DND-41 (cell line): ENCODE data around the gene TBXAS1.

ENCODE experiments used
- ATAC-seq: fragments of 200-7000 bp; cut with Tn5 transposase; 3 replicates; pipeline ENCODE4 v1.9.1; 2021; ENCODE audit warnings: low read depth; ENCODE audit not compliant: insufficient read depth
- DNase-seq: peaks from one replicate; pipeline ENCODE4 v3.0.0-alpha.2; 2020
- H2AFZ ChIP-seq: 2 replicates; pipeline ENCODE4 v1.6.0; 2012; ENCODE audit warnings: low read depth, low read length
- H3K27ac ChIP-seq: 2 replicates; pipeline ENCODE4 v1.5.1; 2012; ENCODE audit warnings: low read length, inconsistent platforms
- H3K27me3 ChIP-seq: fragments of 200-600 bp; sonication (generic); 2 replicates; pipeline ENCODE4 v1.6.0; 2012; ENCODE audit warnings: low read length, mild to moderate bottlenecking, inconsistent platforms; ENCODE audit not compliant: insufficient read depth, poor library complexity
- H3K36me3 ChIP-seq: 2 replicates; pipeline ENCODE4 v1.5.1; 2012; ENCODE audit warnings: low read length, inconsistent platforms; ENCODE audit not compliant: insufficient read depth
- H3K4me1 ChIP-seq: 2 replicates; pipeline ENCODE4 v1.5.1; 2012; ENCODE audit warnings: mild to moderate bottlenecking, low read length; ENCODE audit not compliant: insufficient read depth
- H3K4me2 ChIP-seq: 2 replicates; pipeline ENCODE4 v1.6.0; 2012; ENCODE audit warnings: mild to moderate bottlenecking, moderate library complexity, low read length, inconsistent platforms; ENCODE audit not compliant: insufficient read depth
- H3K4me3 ChIP-seq, 2 experiments: fragments of 200-600 bp in 1 of 2; shearing (Covaris generic) in 1 of 2; 2 replicates each; pipeline ENCODE4 v1.5.1; 2012 to 2016; ENCODE audit warnings: inconsistent platforms in 2 of 2, low read length in 2 of 2, mild to moderate bottlenecking in 2 of 2, low read depth in 1 of 2, moderate library complexity in 1 of 2
- H3K79me2 ChIP-seq: 2 replicates; pipeline ENCODE4 v1.6.0; 2012; ENCODE audit warnings: low read length, inconsistent platforms; ENCODE audit not compliant: insufficient read depth
- H3K9ac ChIP-seq: 2 replicates; pipeline ENCODE4 v1.6.0; 2012; ENCODE audit warnings: low read depth, mild to moderate bottlenecking, inconsistent platforms, low read length, moderate library complexity
- H3K9me3 ChIP-seq: 2 replicates; pipeline ENCODE4 v1.5.1; 2012; ENCODE audit warnings: low read length, moderate library complexity, mild to moderate bottlenecking, inconsistent platforms; ENCODE audit not compliant: insufficient read depth, severe bottlenecking
- H4K20me1 ChIP-seq: 2 replicates; pipeline ENCODE4 v1.6.0; 2012; ENCODE audit warnings: low read length; ENCODE audit not compliant: insufficient read depth
- EZH2 ChIP-seq: IDR thresholded peaks from 3 replicates; pipeline ENCODE4 v1.6.1; 2012; ENCODE audit warnings: borderline replicate concordance, low read depth, mild to moderate bottlenecking, moderate library complexity, low read length, inconsistent platforms; ENCODE audit not compliant: severe bottlenecking
- TF ChIP-seq, protein P1 (sequence below): IDR thresholded peaks from 2 replicates; pipeline ENCODE4 v1.5.1; 2012; ENCODE audit warnings: borderline replicate concordance, low read length, moderate library complexity, mild to moderate bottlenecking; ENCODE audit not compliant: poor library complexity, severe bottlenecking; ENCODE audit errors: extremely low read depth

TBXAS1 gene

DNA sequence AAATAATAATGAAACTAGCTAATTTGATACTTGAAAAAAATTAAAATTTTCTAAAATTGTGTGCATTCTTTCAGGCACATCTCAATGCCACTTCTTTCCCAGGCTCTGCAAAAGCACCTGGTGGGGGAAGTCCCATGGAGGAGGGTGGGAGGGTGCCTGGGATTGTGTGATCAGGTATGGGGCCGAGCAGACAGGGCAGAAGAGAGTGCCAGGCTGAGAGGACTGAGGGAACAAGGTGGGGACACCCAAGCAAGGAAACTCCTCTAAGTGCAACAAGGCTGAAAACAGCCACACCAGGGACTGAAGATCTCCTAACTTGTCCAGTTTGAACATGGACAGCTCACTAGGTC lies 219.9 kb downstream of the TBXAS1 start:
- no peaks in the 10 kb centered on the region for H3K27me3 ChIP-seq
- ATAC-seq: no peak
- no peak for DNase-seq
- no peaks in the 10 kb centered on the region for H4K20me1 ChIP-seq
- H3K27ac ChIP-seq: no peak overlapping the region
- no peak overlapping the region for H3K4me3 ChIP-seq
- no peaks in the 10 kb centered on the region for H3K4me1 ChIP-seq
- no peak for TF ChIP-seq EZH2
- TF ChIP-seq, protein P1, sequence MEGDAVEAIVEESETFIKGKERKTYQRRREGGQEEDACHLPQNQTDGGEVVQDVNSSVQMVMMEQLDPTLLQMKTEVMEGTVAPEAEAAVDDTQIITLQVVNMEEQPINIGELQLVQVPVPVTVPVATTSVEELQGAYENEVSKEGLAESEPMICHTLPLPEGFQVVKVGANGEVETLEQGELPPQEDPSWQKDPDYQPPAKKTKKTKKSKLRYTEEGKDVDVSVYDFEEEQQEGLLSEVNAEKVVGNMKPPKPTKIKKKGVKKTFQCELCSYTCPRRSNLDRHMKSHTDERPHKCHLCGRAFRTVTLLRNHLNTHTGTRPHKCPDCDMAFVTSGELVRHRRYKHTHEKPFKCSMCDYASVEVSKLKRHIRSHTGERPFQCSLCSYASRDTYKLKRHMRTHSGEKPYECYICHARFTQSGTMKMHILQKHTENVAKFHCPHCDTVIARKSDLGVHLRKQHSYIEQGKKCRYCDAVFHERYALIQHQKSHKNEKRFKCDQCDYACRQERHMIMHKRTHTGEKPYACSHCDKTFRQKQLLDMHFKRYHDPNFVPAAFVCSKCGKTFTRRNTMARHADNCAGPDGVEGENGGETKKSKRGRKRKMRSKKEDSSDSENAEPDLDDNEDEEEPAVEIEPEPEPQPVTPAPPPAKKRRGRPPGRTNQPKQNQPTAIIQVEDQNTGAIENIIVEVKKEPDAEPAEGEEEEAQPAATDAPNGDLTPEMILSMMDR: no peak
- no peak overlapping the region for H3K4me2 ChIP-seq
- peaks cover 59% of the 10 kb centered on the region for H3K36me3 ChIP-seq
- H3K79me2 ChIP-seq: no peaks in the 10 kb centered on the region
- H3K9ac ChIP-seq: no peak overlapping the region
- no peak overlapping the region for H2AFZ ChIP-seq
- H3K9me3 ChIP-seq: no peaks in the 10 kb centered on the region

DNA sequence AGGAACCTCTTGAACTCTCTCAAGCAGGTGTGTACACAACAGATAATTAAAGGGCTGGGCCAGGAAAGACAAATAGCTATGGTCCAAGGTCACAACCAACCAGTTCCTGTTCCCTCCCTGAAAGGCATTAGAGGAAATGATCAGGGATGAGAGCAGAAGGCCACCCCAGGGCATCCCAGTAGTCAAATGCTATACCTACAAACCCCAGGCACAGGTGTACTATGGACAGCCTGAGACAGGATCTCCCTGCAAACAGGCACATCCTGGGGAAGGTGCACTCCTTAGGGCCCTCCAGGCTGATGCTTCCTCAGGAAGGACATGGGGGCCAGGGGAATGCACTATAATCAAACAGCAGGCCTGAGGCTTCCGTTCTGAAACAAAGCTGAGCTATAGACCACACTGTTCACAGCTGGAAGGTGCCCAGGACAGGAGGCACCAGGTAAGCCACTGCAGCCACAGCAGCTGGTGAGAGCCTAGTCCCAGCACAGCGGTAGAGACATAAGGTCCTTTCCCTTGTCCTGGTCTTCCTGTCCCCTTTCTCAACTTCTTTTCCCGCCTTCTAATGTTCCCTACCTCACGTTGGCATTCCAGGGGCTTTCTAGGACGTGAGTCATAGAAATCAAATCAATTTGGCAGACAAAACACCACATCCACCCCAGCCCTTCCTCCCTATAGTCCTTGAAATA lies 220.4 kb downstream of the TBXAS1 start:
- H3K9ac ChIP-seq: no peak overlapping the region
- H3K4me1 ChIP-seq: no peaks in the 10 kb centered on the region
- no peak for DNase-seq
- ATAC-seq: no peak
- no peaks in the 10 kb centered on the region for H3K27me3 ChIP-seq
- H3K27ac ChIP-seq: no peak overlapping the region
- H4K20me1 ChIP-seq: no peaks in the 10 kb centered on the region
- no peak overlapping the region for H3K4me2 ChIP-seq
- peaks cover 59% of the 10 kb centered on the region for H3K36me3 ChIP-seq
- no peak overlapping the region for H2AFZ ChIP-seq
- no peaks in the 10 kb centered on the region for H3K79me2 ChIP-seq
- H3K9me3 ChIP-seq: no peaks in the 10 kb centered on the region
- H3K4me3 ChIP-seq: no peak overlapping the region
- no peak for TF ChIP-seq EZH2
- TF ChIP-seq, protein P1: no peak

DNA sequence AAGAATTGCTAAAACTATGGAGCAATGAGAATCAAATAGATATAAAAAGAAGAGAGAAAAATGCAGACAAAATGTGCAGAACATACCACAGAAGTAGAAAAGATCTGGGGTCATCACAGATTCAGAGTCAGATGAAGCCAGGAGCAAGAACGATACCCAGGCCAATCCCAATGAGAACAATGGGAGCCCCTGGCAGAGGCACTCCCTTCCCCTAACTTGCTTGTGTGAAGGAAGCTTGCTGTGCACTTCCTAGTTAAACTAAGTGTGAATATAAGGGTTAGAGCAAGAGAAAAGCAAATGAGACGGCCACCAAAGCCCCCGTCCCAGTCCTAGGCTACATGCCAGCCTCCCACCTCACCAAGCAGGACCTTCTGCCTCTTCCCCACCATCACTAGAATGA lies 221.0 kb downstream of the TBXAS1 start:
- H3K4me1 ChIP-seq: no peaks in the 10 kb centered on the region
- ATAC-seq: no peak
- TF ChIP-seq, protein P1: no peak
- TF ChIP-seq EZH2: no peak
- no peak overlapping the region for H3K4me3 ChIP-seq
- no peak overlapping the region for H3K4me2 ChIP-seq
- no peak overlapping the region for H3K9ac ChIP-seq
- H3K79me2 ChIP-seq: no peaks in the 10 kb centered on the region
- H3K27me3 ChIP-seq: no peaks in the 10 kb centered on the region
- no peak overlapping the region for H3K27ac ChIP-seq
- DNase-seq: no peak
- no peaks in the 10 kb centered on the region for H4K20me1 ChIP-seq
- no peak overlapping the region for H2AFZ ChIP-seq
- H3K36me3 ChIP-seq: peaks cover 59% of the 10 kb centered on the region
- H3K9me3 ChIP-seq: no peaks in the 10 kb centered on the region
